HepG2 (cell line): ENCODE data around the gene SLC22A7. TPM values are rescaled to one million over a fixed set of nuclear protein-coding genes. Genes with fewer than 3 reads are reported as not detected.

Experiments
- ATAC-seq: fragments of 200-7000 bp; cut with Tn5 transposase; 3 replicates; pipeline ENCODE4 v1.9.1; 2020; ENCODE audit warnings: mild to moderate bottlenecking, moderate library complexity
- BruUV-seq: library from RNA; stranded (reverse); fragments of 400-500 nt; replicated peaks from 2 replicates; lab custom pipeline; 2021; lab: Mats Ljungman, UMichigan
- CTCF ChIA-PET: fragments of 300-600 bp; formaldehyde crosslinking; extraction: SDS; loops from one replicate; lab custom pipeline; 2021; ENCODE audit warnings: low total read pairs, inconsistent platforms, low intra/inter-chr PET ratio; lab: Yijun Ruan, JAX
- POLR2A ChIA-PET: fragments of 350-600 bp; sonication (Branson Sonifier 250); formaldehyde crosslinking; loops from one replicate; lab custom pipeline; 2020; ENCODE audit warnings: antibody characterized with exemption, inconsistent platforms; lab: Yijun Ruan, JAX
- DNase-seq: peaks from one replicate; pipeline ENCODE4 v3.0.0-alpha.2; 2015; ENCODE audit warnings: low spot score
- FAIRE-seq: peaks from 3 replicates; lab custom pipeline; 2011; peaks lifted over from hg19 to GRCh38; lab: Jason Lieb, UNC
- H2AFZ ChIP-seq: one replicate; pipeline ENCODE4 v1.6.1; 2011; ENCODE audit warnings: low read length, inconsistent platforms
- H3K27ac ChIP-seq: fragments of 300-600 bp; 3 replicates; pipeline ENCODE4 v1.8.0; 2011; ENCODE audit warnings: mixed run types, mild to moderate bottlenecking, mixed read lengths, low read length, inconsistent platforms; ENCODE audit not compliant: insufficient read depth; ENCODE audit errors: extremely low read length
- H3K27me3 ChIP-seq, 2 experiments: fragments of 200-600 bp in 1 of 2; 2 replicates in 1 of 2; 3 replicates in 1 of 2; pipeline versions ENCODE4 v1.6.0 to v1.8.0; 2011; ENCODE audit warnings: low read length in 2 of 2, mild to moderate bottlenecking in 2 of 2, moderate library complexity in 2 of 2, inconsistent platforms in 1 of 2; ENCODE audit not compliant: insufficient read depth in 2 of 2, control insufficient read depth in 1 of 2
- H3K36me3 ChIP-seq, 2 experiments: fragments of 200-600 bp in 1 of 2; replicated peaks in 1 of 2; 2 replicates in 1 of 2; 3 replicates in 1 of 2; pipeline versions ENCODE4 v1.5.1 to v1.8.0; 2011; ENCODE audit warnings: low read length in 2 of 2, inconsistent platforms in 1 of 2; ENCODE audit not compliant: insufficient read depth in 2 of 2, control insufficient read depth in 1 of 2
- H3K4me1 ChIP-seq: 2 replicates; pipeline ENCODE4 v1.5.1; 2012; ENCODE audit warnings: low read length, inconsistent platforms; ENCODE audit not compliant: insufficient read depth
- H3K4me2 ChIP-seq: 2 replicates; pipeline ENCODE4 v1.6.0; 2011; ENCODE audit warnings: low read depth, low read length, inconsistent platforms
- H3K4me3 ChIP-seq, 3 experiments: fragments of 200-600 bp in 1 of 3; sonication (generic), shearing (Covaris generic) in 1 of 3; replicated peaks in 1 of 3; 2 replicates each; pipeline ENCODE4 v1.5.1; 2011 to 2016; ENCODE audit warnings: low read length in 3 of 3, inconsistent platforms in 2 of 3, low read depth in 2 of 3, mild to moderate bottlenecking in 2 of 3, control low read depth in 1 of 3, mixed read lengths in 1 of 3; ENCODE audit not compliant: insufficient read depth in 1 of 3
- H3K79me2 ChIP-seq: one replicate; pipeline ENCODE4 v1.6.1; 2011; ENCODE audit warnings: low read length, inconsistent platforms; ENCODE audit not compliant: insufficient read depth
- H3K9ac ChIP-seq: 2 replicates; pipeline ENCODE4 v1.6.0; 2011; ENCODE audit warnings: mild to moderate bottlenecking, low read depth, low read length, inconsistent platforms; ENCODE audit not compliant: insufficient read depth
- H3K9me3 ChIP-seq: 2 replicates; pipeline ENCODE4 v1.5.1; 2012; ENCODE audit warnings: mild to moderate bottlenecking, low read length
- H4K20me1 ChIP-seq: 2 replicates; pipeline ENCODE4 v1.6.0; 2011; ENCODE audit warnings: inconsistent platforms, mild to moderate bottlenecking, low read length, moderate library complexity; ENCODE audit not compliant: insufficient read depth
- CEBPB ChIP-seq: IDR thresholded peaks from 2 replicates; pipeline ENCODE4 v1.6.1; 2011; ENCODE audit warnings: low read depth, low read length, improper control_type of control experiment, borderline replicate concordance
- CEBPG ChIP-seq: IDR thresholded peaks from 2 replicates; pipeline ENCODE4 v1.6.1; 2016
- FOXA1 ChIP-seq, 2 experiments: fragments of 450-650 bp in 1 of 2; sonication (generic) in 1 of 2; formaldehyde crosslinking in 1 of 2; IDR thresholded peaks; 2 replicates each; pipeline versions ENCODE4 v1.4.0 to v1.6.1; 2016 to 2020; ENCODE audit warnings: missing genetic modification reagents in 1 of 2
- SCMH1 ChIP-seq: sonication (generic); formaldehyde crosslinking; IDR thresholded peaks from 2 replicates; pipeline ENCODE4 v1.9.0; 2021; ENCODE audit warnings: missing genetic modification reagents, mild to moderate bottlenecking, borderline replicate concordance
- SMC3 ChIP-seq: IDR thresholded peaks from 2 replicates; pipeline ENCODE4 v1.6.1; 2011; ENCODE audit warnings: low read length, improper control_type of control experiment
- SMYD3 ChIP-seq: sonication (generic); formaldehyde crosslinking; IDR thresholded peaks from 2 replicates; pipeline ENCODE4 v1.8.1; 2023; ENCODE audit warnings: mild to moderate bottlenecking, missing genetic modification reagents
- SOX13 ChIP-seq, 3 experiments: fragments of 450-650 bp in 1 of 3; sonication (generic) in 1 of 3; formaldehyde crosslinking in 1 of 3; IDR thresholded peaks in 2 of 3; conservative IDR thresholded peaks in 1 of 3; 2 replicates each; pipeline versions ENCODE4 v1.5.0 to v1.6.1; 2016 to 2020; ENCODE audit warnings: antibody characterized with exemption in 1 of 3, mild to moderate bottlenecking in 1 of 3, missing compliant biosample characterization in 1 of 3, missing genetic modification reagents in 1 of 3, moderate library complexity in 1 of 3
- SOX6 ChIP-seq, 2 experiments: fragments of 450-650 bp in 1 of 2; sonication (generic) in 1 of 2; formaldehyde crosslinking in 1 of 2; IDR thresholded peaks; 2 replicates each; pipeline versions ENCODE4 v1.4.0 to v1.6.1; 2017 to 2020; ENCODE audit warnings: antibody characterized with exemption in 1 of 2, mild to moderate bottlenecking in 1 of 2, missing genetic modification reagents in 1 of 2
- ZBTB26 ChIP-seq: IDR thresholded peaks from 2 replicates; pipeline ENCODE4 v1.6.1; 2016; ENCODE audit warnings: missing compliant biosample characterization, missing genetic modification reagents, borderline replicate concordance
- ZIK1 ChIP-seq: sonication (generic); formaldehyde crosslinking; IDR thresholded peaks from 2 replicates; pipeline ENCODE4 v1.5.0; 2020; ENCODE audit warnings: mild to moderate bottlenecking, low read depth, missing genetic modification reagents, borderline replicate concordance
- ZNF30 ChIP-seq: sonication (generic); formaldehyde crosslinking; IDR thresholded peaks from 2 replicates; pipeline ENCODE4 v1.5.0; 2020; ENCODE audit warnings: mild to moderate bottlenecking, missing genetic modification reagents
- ZNF556 ChIP-seq: sonication (generic); formaldehyde crosslinking; IDR thresholded peaks from 2 replicates; pipeline ENCODE4 v1.4.0; 2020; ENCODE audit warnings: mild to moderate bottlenecking, missing genetic modification reagents, borderline replicate concordance
- ZNF589 ChIP-seq: sonication (generic); formaldehyde crosslinking; conservative IDR thresholded peaks from 2 replicates; pipeline ENCODE4 v1.8.0; 2022; ENCODE audit warnings: mild to moderate bottlenecking, moderate library complexity, missing genetic modification reagents
- ZNF629 ChIP-seq: sonication (generic); formaldehyde crosslinking; conservative IDR thresholded peaks from 2 replicates; pipeline ENCODE4 v1.5.0; 2020; ENCODE audit warnings: missing genetic modification reagents
- ZNF776 ChIP-seq: sonication (generic); formaldehyde crosslinking; IDR thresholded peaks from 2 replicates; pipeline ENCODE4 v1.4.0; 2020; ENCODE audit warnings: mild to moderate bottlenecking, missing genetic modification reagents
- ZNF883 ChIP-seq: sonication (generic); formaldehyde crosslinking; IDR thresholded peaks from 2 replicates; pipeline ENCODE4 v1.5.1; 2020; ENCODE audit warnings: mild to moderate bottlenecking, missing genetic modification reagents; ENCODE audit errors: not compliant biosample characterization
- WGBS: methylation state at CpG from one replicate; pipeline ENCODE4 v1.1.6; 2017; ENCODE audit warnings: low lambda C conversion rate; 5-methylcytosine and 5-hydroxymethylcytosine counted together
- in situ Hi-C: cut with HindIII; loops from 2 replicates; pipeline ENCODE4 v1.10.0; 2017; ENCODE audit warnings: low pct_unique_long_range_greater_than_20kb; ENCODE audit not compliant: extremely low pct_ligation_motif_present
- intact Hi-C: fragments of 100-400 bp; cut with micrococcal nuclease; formaldehyde crosslinking; loops from one replicate; pipeline ENCODE4 v1.10.0; 2022; ENCODE audit not compliant: unreplicated experiment
- polyA plus RNA-seq, 8 experiments: library from polyadenylated mRNA; depleted of rRNA in 3 of 8; stranded (reverse) in 7 of 8; unstranded in 1 of 8; fragments of >200 nt; fragmentation: Illumina TruSeq in 4 of 8; extraction: Trizol in 4 of 8; gene quantifications; 2 replicates each; pipeline versions ENCODE4 v1.2.1 to v1.2.3, GENCODE V29; 2011 to 2016; ENCODE audit warnings: low read depth in 4 of 8, missing spikeins in 1 of 8, mixed read lengths in 1 of 8; ENCODE audit not compliant: insufficient read depth in 1 of 8
- total RNA-seq, 5 experiments: library from RNA; depleted of rRNA; stranded (reverse); fragments of >200 nt; fragmentation: Illumina TruSeq; extraction: Trizol; gene quantifications; 2 replicates each; pipeline ENCODE4 v1.2.3, GENCODE V29; 2016; ENCODE audit warnings: low read depth in 1 of 5

Gene SLC22A7
- total and polyA plus RNA-seq, 2 of the 13 experiments (the other 11 are each of a cell fraction or from before 2014, with no cell fraction given): 5.3 to 22.6 TPM

GRCh38 chr6:43313813-43314212, 15.8 kb downstream of the SLC22A7 start:
- no peak for TF ChIP-seq FOXA1 (IDR thresholded peaks at IDR 0.05)
- TF ChIP-seq FOXA1 (CRISPR knock-in tag; IDR thresholded peaks at IDR 0.05): 0 out of 2 replicates have a peak, but pooled peaks have one; percentile 15
- no peak for TF ChIP-seq ZNF556 (CRISPR knock-in tag)
- TF ChIP-seq ZNF776: no peak
- TF ChIP-seq CEBPB: peak; percentile 24; the same call in 1 of the 2 replicates
- peak; percentile 17; the same call in 1 of the 2 replicates for TF ChIP-seq CEBPG (CRISPR knock-in tag)
- no peak for TF ChIP-seq ZNF589 (CRISPR knock-in tag)
- TF ChIP-seq SMC3: peak; percentile 5; the same call in 1 of the 2 replicates
- 0 out of 2 replicates have a peak, but pooled peaks have one; percentile 22 for TF ChIP-seq SMYD3
- TF ChIP-seq ZNF629 (CRISPR knock-in tag): peak; percentile 75
- no peak for TF ChIP-seq ZBTB26
- no peak for TF ChIP-seq SOX13 (IDR thresholded peaks at IDR 0.05)
- TF ChIP-seq SOX13 (CRISPR knock-in tag; conservative IDR thresholded peaks at IDR 0.05 in 1 of 2, IDR thresholded peaks at IDR 0.05 in 1 of 2): 0 out of 4 replicates have a peak, but pooled peaks of 1 of the 2 experiments have one; percentile 11
- no peak for TF ChIP-seq ZIK1 (CRISPR knock-in tag)
- TF ChIP-seq SOX6 (IDR thresholded peaks at IDR 0.05): no peak
- TF ChIP-seq SOX6 (CRISPR knock-in tag; IDR thresholded peaks at IDR 0.05): 0 out of 2 replicates have a peak, but pooled peaks have one; percentile 28
- TF ChIP-seq SCMH1 (CRISPR knock-in tag): no peak
- no peak for TF ChIP-seq ZNF30 (CRISPR knock-in tag)
- no peak for TF ChIP-seq ZNF883 (CRISPR knock-in tag)
- no TSS peak for BruUV-seq
- peak; percentile 79 for ATAC-seq
- Histone ChIP-seq H3K4me3 (no peak overlapping the region), H3K27me3 (no peaks in the 10 kb centered on the region), H3K9ac (no peak overlapping the region), H3K4me2 (0 out of 2 replicates have a peak overlapping the region, but pooled peaks have one; percentile 11), H3K36me3 (no peaks in the 10 kb centered on the region), H4K20me1 (no peaks in the 10 kb centered on the region), H3K79me2 (no peaks in the 10 kb centered on the region), H3K4me1 (peaks cover 62% of the 10 kb centered on the region), H2AFZ (no peak overlapping the region), H3K9me3 (no peaks in the 10 kb centered on the region), H3K27ac (no peak overlapping the region)
- in situ Hi-C loops: no loop called here
- intact Hi-C loops: loop anchor here (2.0 kb wide), 1 partner anchor 23 kb away; no protein-coding TSS in a partner anchor
- peak; percentile 36 for FAIRE-seq
- POLR2A ChIA-PET: interaction anchor here (1.0 to 1.3 kb wide), 2 partner anchors 17 to 46 kb away, joined by 4 read pairs; no protein-coding TSS in a partner anchor
- CTCF ChIA-PET: no interaction called here
- 13% methylated on average over 1 of the region's 1 CpG for WGBS
- peak; percentile 33 for DNase-seq
